Ramos (cell line): Measurements from ENCODE around the gene AGR3.

Source experiments
- in situ Hi-C: fragments of 300-500 bp; cut with MboI; formaldehyde crosslinking; loops from one replicate; pipeline ENCODE4 v1.14.3; 2022; ENCODE audit warnings: low sequenced_read_pairs; ENCODE audit not compliant: unreplicated experiment

AGR3 gene

GRCh38 chr7:16881844-16882243 lies at the start of gene AGR3:
Gene AGR3, minus strand, starts transcription at chr7:16881983. Its CDS starts 3,365 bp downstream, at chr7:16878618.
- in situ Hi-C loops = no loop called here

GRCh38 chr7:16930946-16931345 lies 49.2 kb upstream of the AGR3 start:
- in situ Hi-C loops = no loop called here

- in situ Hi-C loops = no loop called here
Measured at GRCh38 chr7:16929146-16929762, 47.5 kb upstream of the AGR3 start.

- in situ Hi-C loops = no loop called here
Measured at GRCh38 chr7:16926861-16927260, 45.1 kb upstream of the AGR3 start.

GRCh38 chr7:16926283-16926682 lies 44.5 kb upstream of the AGR3 start:
- in situ Hi-C loops = no loop called here

GRCh38 chr7:16925609-16926008 lies 43.8 kb upstream of the AGR3 start:
- in situ Hi-C loops = no loop called here

- in situ Hi-C loops = loop anchor here (25.0 kb wide), 1 partner anchor 336 kb away; no protein-coding TSS in a partner anchor
Measured at GRCh38 chr7:16923019-16923418, 41.2 kb upstream of the AGR3 start.

- in situ Hi-C loops = loop anchor here (25.0 kb wide), 1 partner anchor 334 kb away; no protein-coding TSS in a partner anchor
Measured at GRCh38 chr7:16921644-16922257, 40.0 kb upstream of the AGR3 start.

GRCh38 chr7:16921151-16921550 lies 39.4 kb upstream of the AGR3 start:
- in situ Hi-C loops = loop anchor here (25.0 kb wide), 1 partner anchor 334 kb away; no protein-coding TSS in a partner anchor

GRCh38 chr7:16919440-16919839 lies 37.7 kb upstream of the AGR3 start:
- in situ Hi-C loops = loop anchor here (25.0 kb wide), 1 partner anchor 332 kb away; no protein-coding TSS in a partner anchor

- in situ Hi-C loops = loop anchor here (25.0 kb wide), 1 partner anchor 331 kb away; no protein-coding TSS in a partner anchor
Measured at GRCh38 chr7:16918288-16918895, 36.6 kb upstream of the AGR3 start.

- in situ Hi-C loops = loop anchor here (25.0 kb wide), 1 partner anchor 329 kb away; no protein-coding TSS in a partner anchor
Measured at GRCh38 chr7:16916738-16917137, 35.0 kb upstream of the AGR3 start.

GRCh38 chr7:16916105-16916639 lies 34.4 kb upstream of the AGR3 start:
- in situ Hi-C loops = loop anchor here (25.0 kb wide), 1 partner anchor 329 kb away; no protein-coding TSS in a partner anchor

- in situ Hi-C loops = loop anchor here (25.0 kb wide), 1 partner anchor 328 kb away; no protein-coding TSS in a partner anchor
Measured at GRCh38 chr7:16915405-16915804, 33.6 kb upstream of the AGR3 start.

- in situ Hi-C loops = loop anchor here (25.0 kb wide), 1 partner anchor 327 kb away; no protein-coding TSS in a partner anchor
Measured at GRCh38 chr7:16914771-16915170, 33.0 kb upstream of the AGR3 start.

GRCh38 chr7:16913643-16914042 lies 31.9 kb upstream of the AGR3 start:
- in situ Hi-C loops = loop anchor here (25.0 kb wide), 1 partner anchor 326 kb away; no protein-coding TSS in a partner anchor

- in situ Hi-C loops = loop anchor here (25.0 kb wide), 1 partner anchor 325 kb away; no protein-coding TSS in a partner anchor
Measured at GRCh38 chr7:16912540-16912939, 30.8 kb upstream of the AGR3 start.

GRCh38 chr7:16908561-16908960 lies 26.8 kb upstream of the AGR3 start:
- in situ Hi-C loops = loop anchor here (25.0 kb wide), 1 partner anchor 321 kb away; no protein-coding TSS in a partner anchor

GRCh38 chr7:16905300-16906044 lies 23.7 kb upstream of the AGR3 start:
- in situ Hi-C loops = loop anchor here (25.0 kb wide), 1 partner anchor 318 kb away; no protein-coding TSS in a partner anchor

GRCh38 chr7:16904076-16904475 lies 22.3 kb upstream of the AGR3 start:
- in situ Hi-C loops = loop anchor here (25.0 kb wide), 1 partner anchor 317 kb away; no protein-coding TSS in a partner anchor
